Activated T-cell treated with anti-CD3 and anti-CD28 coated beads, Interleukin-2, amount 50 U/mL, for 1 hour (primary cell): ENCODE results near the gene DUSP6.

ENCODE experiments used
- DNase-seq: peaks from one replicate; pipeline ENCODE4 v3.0.0-alpha.2; 2020

Gene DUSP6

DNA sequence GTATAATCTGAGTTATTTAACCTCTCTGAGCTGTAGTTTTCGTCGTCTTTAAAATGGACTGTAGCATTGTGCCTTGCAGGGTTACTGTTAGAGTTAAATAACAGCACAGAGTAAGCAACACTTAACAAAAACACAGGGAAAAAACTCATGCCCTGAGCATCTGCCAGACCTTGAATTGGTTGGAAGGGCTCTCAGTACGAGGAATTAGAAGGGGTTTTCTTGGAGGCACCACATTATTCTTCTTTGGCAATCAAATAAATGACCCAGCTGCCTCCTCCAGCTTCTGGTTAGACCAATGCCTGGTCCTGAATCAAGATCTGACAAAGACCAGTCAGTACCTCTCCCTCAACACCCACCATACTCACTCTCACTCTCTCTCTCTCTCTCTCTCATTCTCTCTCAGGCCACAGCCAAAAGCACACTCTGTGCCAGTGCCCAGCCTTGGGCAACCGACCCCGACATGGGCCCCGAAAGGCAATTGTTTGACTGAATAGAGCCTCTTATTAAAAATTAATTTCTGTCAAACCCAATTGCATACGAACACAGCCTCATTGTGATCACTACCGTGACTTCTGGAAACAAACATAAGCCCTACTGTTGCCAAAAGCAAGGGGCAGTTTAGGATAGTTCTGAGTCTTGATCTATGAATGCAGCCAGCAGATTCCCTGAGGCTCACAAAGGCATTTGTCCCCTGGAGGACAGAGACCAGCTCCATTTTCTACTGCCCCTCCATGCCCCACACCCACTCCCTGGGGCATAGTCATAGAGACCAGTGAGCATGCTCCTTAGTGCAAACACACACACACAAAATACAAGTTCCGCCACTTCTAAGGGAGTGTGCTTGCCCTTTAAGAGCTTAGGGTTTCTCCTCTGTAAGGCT, 23.9 kb downstream of the DUSP6 start:
- DNase-seq, result no peak

DNA sequence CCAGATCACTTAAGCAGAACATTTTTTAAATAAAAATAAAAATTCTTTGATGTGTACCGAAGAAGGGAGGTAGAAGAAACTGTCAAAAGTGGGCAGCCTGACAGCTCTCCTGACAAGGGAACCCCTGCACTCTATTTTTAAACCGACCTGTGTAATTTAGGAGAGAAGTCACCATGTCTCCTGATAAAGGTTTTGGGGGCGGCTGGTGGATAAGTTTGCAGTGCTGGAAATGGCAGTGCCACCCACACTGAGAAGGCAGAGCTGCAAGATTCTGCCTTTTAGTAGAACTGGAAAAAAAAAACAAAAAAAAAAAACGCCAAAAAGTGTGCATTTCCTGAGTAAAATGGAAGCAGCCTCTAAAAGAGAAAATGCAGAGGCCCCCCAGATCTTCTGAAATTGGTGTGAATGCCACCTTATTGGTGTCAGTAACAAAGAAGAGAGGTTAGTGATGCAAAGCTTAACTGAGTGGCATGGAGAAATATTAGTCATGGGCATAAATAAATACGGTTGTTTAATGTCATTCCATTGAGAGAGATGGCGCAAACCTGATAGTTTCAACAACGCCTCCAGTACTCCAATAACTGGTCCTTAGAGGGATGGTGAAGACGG, 24.7 kb downstream of the DUSP6 start:
- no peak for DNase-seq

DNA sequence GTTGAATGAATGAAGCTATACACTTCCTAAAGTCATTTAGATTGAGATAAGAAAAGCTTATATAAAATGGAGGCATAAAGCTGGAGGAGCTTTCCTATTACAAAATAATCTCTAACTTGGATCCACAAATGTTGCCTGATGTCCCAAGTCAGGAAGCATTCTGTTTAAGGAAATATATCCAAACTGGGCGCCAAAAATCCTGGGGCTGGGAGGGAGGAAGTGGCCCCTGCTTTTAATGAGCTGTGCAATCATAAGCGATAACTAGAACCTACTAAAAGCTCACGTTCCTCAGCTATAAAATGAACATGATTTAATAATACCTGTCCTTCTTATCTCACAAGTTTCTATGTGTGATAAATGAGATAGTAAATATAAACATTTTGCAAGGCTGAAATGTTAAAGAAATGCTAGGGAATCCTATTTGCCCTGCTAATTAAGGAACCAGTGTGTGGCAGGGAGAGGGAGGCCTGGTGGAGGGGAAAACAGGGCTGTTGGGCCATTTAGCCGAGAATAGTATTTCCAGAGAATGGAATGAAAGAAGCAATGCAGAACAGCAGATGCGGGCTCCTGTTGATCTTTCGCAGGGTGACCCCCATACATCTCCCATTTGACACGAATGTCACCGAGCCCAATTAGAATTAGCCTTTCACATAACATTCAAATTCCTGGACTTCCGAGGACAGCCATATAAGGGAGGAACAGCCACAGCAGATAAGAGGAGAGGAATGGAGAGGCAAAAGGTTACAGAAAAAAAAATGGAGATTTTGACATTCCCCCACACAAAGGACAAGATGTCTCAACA, 25.9 kb downstream of the DUSP6 start:
- no peak for DNase-seq

DNA sequence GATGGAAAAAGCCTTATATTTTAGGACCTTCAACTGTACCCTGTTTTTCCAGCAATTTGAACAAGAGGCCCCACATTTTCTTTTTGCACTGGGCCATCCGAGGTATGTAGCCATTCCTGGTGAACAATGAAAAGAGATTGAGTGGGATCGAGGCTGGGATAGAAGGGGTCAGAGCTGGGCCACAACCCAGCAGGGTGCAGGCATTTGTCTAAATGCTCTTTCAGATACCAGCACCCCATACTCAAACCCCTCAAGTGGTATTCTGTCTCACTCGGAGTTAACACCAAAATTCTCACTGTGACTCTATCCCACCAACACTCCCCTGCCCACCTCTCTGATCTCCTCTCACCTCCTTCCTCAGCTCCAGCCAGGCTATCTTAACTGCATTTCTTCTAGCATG, 26.8 kb downstream of the DUSP6 start:
- DNase-seq, result no peak

DNA sequence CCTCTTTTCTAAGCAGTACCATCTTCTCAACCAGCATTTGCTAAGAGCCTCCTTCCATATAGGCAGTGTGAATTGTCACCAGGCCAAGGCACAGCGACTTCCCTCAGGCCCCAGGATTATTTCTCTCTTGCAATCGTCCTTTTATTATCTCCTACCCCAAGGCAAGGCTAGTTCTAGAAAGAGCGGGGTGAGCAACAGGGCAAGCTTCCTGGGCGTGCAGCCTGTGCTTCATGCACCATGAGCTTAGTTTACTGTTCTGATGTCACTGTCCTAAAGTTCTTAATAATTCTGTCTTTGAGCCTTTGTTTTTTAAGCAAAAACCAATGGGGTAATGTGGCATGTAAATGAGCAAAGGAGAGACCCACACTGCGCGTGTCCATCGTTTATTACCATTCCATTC, 27.9 kb downstream of the DUSP6 start:
- DNase-seq, result no peak

DNA sequence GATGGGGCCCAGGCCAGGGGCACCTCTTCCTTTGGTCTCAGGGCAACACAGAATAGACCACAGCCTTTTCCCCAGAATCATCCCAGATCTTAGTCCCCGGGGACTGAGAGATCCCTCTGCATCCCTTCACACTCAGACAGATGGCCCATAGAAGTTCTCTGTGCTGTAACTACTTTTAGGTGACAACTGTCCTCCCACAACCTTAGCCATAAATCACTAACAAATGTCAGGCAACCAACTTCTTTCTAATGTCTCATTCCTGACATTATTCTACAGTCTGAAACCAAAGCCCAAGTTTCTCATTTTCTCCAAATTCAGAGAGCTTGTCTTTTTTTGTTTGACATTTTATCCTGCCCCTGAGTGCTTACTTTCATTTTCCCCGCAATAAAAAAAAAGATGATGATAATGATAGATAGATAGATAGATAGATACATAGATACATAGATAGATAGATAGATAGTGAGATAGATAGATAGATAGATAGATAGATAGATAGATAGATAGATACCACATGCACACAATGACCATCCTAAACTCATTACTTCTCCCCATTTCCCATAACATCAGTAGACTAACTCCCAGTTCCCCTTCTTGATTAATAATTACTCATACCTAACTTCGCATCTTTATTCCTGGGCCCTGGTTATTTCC, 28.6 kb downstream of the DUSP6 start:
- DNase-seq, result no peak

DNA sequence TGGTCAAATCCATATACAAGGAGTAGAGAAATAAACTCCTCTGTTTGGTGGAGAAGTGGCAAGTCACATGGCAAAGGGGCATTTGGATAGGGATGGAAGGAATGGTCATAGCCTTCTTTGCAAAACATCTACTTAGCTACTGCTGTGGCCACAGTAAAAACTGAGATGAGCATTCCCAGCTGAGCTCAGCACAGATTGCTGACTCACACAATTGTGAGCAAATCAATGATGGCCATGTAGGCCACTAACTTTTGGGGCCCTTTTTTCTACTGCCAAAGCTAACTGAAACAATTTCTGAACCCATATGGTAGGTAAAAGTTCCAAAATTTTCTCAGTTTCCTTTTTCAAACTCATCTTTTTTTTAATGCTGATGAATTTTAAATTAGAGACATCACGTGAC, 31.6 kb downstream of the DUSP6 start:
- no peak for DNase-seq

DNA sequence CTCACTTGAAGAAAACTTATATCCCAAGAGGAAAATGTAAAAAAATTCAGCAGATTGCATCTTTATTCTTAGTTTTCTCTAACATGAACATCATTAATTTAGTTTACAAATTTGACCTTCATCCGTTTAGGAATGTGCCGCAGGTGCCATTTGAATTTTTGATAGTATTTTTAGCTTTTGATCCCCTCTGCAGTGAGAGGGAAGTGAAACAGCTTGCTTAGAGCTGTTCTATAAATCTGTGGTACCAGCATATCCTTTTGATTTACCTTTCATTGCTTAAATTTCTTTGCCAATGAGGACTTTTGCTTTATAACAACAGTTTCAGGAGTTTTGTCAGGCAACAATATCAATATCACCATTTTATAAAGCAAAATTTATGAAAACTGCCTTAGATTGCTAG, 32.7 kb downstream of the DUSP6 start:
- no peak for DNase-seq

DNA sequence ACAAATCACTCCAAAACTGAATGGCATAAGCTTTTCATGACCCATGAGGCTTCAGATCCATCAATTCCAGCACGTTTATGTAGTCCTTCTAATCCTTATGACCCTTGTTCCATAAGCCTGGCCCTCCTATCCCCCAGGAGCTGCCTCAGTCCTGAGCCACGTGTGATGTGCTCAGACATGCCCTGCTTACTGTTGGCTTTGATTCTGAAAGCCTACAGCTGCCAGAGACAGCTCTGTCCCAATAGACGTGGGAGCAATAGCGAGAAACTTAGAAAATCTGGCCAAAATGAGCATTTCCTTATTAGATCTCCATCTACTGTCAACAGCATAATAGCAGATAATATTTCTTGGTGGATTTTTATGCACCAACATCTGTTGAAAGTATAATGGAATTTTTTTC, 33.2 kb downstream of the DUSP6 start:
- no peak for DNase-seq

DNA sequence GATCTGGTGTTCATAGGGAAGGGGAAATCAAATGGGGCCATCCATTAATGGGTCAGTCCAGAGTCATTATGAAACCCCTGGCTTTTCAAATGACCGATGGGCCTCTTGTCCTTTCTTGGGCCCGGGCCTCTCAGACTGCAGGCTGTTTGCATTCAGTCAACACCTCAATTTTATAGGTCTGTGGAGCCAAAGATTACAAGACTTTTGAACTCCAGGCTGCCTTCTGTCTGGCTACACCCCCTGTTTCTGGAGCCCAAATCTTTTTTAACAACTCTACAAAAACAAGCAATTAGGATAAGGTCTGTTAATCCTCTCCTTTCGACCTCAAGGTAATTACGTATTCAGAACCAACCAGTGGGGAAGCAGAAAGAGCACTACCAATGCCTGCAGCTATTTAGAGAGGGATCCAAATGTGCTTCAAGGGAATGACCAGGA, 35.6 kb downstream of the DUSP6 start:
- DNase-seq, result no peak

DNA sequence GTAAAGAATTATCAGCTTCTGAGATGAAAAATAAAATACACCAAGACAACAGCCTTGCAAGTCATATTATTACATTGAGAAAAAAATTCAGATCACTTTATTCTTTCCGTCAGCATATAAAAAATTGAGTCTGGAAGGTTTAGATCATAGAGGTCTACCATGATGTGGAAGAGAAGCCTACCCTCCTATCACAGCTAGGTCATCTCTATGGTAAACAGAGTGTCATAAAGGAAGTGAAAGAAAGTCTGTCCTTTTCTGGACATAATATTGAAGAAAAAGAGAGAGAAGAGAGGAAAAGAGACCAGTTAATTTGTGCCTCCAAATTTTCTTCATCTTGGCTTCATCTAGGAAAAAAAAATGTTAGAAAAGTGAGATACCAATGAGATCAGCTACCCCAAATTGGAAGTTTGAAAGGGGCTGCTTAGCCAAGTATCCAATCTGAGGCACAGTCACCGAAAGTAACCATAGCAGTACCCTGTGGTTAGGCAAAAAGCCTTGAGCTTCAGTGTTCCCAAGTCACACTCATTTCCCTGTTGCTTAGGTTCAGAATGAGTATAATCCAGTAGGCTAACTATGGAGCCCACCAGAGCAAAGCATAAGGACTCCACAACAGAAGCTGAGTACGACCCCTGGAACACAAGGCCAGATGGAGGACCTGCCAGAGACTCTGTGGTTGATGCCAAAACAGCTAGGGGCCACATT, 38.1 kb downstream of the DUSP6 start:
- DNase-seq, result no peak

DNA sequence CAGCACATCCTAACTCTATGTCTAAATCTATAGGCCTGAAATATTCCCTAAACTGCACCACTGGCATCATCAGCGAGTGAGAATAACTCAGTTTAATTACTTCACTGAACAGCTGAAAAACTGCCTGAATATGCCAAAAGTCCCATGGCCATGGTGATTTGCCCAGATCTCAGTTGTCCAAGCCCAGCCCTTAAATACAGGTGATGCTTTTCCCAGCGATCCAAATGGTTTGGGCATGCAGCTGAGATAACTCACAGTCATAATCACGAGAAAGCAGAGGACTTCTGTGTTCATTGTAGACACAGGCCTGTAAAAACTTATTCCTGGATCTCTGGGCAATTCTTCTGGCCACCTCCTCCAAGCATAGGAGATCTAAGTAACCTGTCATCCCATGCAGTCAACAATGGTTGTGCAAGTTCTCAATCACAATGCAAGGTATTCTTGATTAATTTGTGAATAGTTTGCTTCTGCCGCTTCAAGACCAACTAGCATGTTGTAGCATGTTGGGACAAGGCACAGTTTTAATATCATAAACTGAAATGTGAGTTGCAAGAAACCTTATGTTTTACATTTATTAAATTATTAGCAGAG, 40.5 kb downstream of the DUSP6 start:
- no peak for DNase-seq

DNA sequence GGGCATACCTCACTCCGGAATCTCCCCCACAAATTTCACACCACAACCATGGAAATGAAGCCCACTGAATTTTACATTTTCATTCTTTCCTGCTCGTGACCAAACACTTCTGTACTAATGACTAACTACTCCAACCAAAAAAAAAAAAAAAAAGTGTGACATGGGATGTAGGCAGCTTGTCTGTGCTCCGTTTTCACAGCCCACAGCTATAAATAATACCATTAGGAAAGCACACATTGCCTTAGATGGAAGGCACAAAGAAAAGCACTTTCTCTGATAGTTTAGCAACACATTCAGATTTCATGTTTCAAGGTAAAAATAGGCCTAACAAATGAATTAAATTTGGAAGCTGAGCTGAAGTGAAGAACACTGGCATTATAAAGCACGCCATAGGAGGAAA, 42.5 kb downstream of the DUSP6 start:
- no peak for DNase-seq

DNA sequence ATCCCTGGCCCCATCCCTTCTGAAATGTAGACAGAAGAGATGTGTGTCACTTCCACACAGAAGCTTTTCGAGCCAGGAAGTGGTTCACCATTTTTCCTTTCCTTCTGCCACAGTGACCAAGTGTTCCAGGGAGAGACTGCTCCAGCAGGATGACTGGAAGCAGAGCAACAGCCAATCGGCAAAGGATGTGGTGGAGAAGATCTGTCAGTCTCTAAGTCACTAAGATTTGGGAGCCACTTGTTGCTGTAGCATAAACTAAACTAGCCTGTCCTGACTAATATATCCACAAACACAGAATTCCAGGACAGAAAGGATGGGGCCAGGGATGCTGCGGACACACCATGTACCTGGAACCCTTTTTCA, 42.9 kb downstream of the DUSP6 start:
- no peak for DNase-seq

DNA sequence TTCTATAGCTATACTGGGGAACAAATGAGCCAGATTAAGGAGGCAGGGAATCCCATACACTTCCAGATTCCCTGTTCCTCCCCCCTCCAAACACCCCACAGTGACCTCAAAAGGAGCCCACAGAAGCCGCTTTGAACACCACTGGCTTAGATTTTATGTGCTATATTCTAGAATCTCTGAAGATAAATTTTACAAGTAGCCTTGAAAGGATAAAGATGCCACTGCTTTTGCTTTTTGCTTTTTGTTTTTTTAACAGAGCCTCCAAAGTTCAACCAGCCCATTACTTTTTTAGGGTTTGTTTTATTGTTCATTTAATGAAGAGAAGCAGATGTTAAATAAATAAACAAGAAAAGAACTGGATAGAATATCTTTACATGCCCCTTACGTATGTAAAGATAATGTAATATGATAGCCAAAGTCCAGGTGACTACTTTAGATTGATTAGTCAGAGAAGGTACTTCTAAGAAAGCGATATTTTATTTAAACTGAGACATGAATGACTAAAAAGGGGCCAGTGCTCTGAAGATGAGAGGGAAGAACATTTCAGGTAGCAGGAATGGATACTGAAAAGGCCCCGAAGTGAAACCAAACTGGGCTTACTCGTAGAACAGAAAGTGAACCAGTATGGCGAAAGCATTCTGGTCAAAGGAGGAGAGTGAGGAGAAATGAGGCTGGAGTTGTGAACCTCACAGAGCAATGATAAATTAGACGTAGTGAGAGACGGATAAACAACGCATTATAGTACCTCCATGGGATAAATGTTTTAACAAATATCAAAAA, 44.6 kb downstream of the DUSP6 start:
- DNase-seq, result no peak

DNA sequence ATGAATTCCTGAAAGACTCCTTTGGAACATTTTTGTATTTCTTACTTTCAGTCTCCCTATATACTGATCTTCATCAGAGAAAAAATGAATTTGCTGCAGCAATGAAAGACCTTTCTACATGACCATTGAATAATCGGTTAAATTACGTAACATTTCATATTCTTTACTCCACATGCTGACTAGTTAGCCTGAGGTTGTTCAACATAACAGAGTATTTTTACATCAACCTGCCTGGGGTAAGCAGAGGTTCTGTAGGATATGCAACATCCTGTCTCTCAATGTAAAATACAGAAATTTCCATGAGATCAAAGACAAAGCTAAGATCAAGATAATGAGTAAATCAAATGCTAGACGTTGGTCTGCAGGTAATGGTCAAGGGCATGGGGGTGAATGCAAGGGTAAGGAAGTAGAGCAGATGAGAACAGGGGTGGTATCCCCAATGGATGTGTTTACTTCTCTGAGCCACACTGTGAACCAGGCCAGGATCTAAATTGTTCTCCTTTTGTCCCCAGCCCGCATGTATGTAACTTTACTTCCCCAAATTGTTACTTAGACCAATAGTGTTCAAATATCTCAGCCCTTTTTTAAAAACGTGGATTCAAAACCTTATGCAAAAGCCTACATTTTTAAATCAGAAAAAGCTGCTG, 45.4 kb downstream of the DUSP6 start:
- DNase-seq, result no peak

DNA sequence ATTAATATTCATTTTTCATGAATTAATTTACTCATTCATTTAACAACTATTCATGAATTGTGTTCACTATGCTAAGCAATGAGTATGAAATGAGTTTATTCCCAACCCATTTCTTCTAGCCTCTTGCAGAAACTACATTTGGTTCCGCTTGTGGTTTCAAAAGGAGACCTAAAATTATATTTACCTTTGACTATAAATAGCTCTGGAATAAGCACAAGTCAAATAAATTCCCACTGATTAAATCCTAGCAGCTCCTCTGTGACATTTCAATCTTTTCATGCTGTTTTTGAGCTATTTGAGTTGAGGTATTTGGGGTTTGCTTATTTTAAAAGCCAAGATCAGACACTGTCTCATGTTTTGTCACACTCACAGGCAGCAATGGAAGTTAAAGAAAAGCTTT, 46.9 kb downstream of the DUSP6 start:
- no peak for DNase-seq

DNA sequence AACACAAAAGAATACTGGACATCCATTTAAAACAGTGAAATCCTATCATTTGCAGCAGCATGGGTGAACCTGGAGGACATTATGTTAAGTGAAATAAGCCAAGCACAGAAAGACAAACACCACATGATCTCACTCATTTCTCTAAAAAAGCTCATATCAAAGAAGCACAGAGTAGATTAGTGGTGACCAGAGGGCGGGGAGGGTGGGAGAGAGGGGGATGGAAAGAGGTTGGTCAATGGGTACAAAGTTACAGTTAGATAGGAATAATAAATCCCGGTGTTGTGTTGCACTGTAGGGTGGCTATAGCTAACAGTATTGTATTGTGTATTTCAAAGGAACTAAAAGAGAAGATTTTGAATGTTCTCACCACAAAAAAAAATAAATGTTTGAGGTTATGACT, 52.4 kb downstream of the DUSP6 start:
- no peak for DNase-seq

DNA sequence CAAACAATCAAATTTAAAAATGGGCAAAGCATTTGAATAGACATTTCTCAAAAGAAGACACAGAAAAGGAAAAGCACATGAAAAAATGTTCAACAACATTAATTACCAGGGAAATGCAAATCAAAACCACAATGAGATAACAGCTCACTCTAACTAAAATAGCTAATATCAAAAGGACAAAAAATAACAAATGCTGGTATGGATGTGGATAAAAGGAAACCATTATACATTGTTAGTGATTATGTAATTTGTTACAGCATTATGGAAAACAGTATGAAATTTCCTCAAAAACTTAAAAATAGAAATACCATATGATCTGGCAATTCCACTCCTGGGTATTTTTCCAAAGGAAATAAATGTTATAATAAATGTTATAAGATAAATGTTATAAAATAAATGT, 52.9 kb downstream of the DUSP6 start:
- no peak for DNase-seq
